OCI-LY1 (cell line): ENCODE data around the gene TSC22D4.

Experiments
- H2AFZ ChIP-seq: fragments of 200-600 bp; sonication (generic), shearing (Covaris generic); 2 replicates; pipeline ENCODE4 v1.6.0; 2014; ENCODE audit warnings: antibody characterized with exemption, mild to moderate bottlenecking, low read length
- H3F3A ChIP-seq: fragments of 200-600 bp; sonication (generic), shearing (Covaris generic); 2 replicates; pipeline ENCODE4 v1.6.0; 2014; ENCODE audit warnings: mild to moderate bottlenecking, antibody characterized with exemption, low read length, moderate library complexity; ENCODE audit not compliant: insufficient read depth
- H3K27ac ChIP-seq: fragments of 200-600 bp; sonication (generic); 2 replicates; pipeline ENCODE4 v1.5.1; 2014; ENCODE audit warnings: low read length, mixed run types, mild to moderate bottlenecking, low read depth; ENCODE audit not compliant: poor library complexity, severe bottlenecking
- H3K27me3 ChIP-seq: fragments of 200-600 bp; sonication (generic); 2 replicates; pipeline ENCODE4 v1.6.0; 2014; ENCODE audit warnings: antibody characterized with exemption, mild to moderate bottlenecking, low read length, moderate library complexity; ENCODE audit not compliant: insufficient read depth
- H3K36me3 ChIP-seq: fragments of 200-600 bp; sonication (generic); 2 replicates; pipeline ENCODE4 v1.6.1; 2014; ENCODE audit warnings: mild to moderate bottlenecking, antibody characterized with exemption, low read length, moderate library complexity, mixed read lengths; ENCODE audit not compliant: insufficient read depth
- H3K4me1 ChIP-seq: fragments of 200-600 bp; sonication (generic); 2 replicates; pipeline ENCODE4 v1.5.1; 2014; ENCODE audit warnings: mild to moderate bottlenecking, low read length, moderate library complexity; ENCODE audit not compliant: insufficient read depth, severe bottlenecking
- H3K4me2 ChIP-seq: fragments of 200-600 bp; sonication (generic), shearing (Covaris generic); 2 replicates; pipeline ENCODE4 v1.6.1; 2014; ENCODE audit warnings: low read length
- H3K4me3 ChIP-seq: fragments of 200-600 bp; sonication (generic); 2 replicates; pipeline ENCODE4 v1.5.1; 2014; ENCODE audit warnings: low read length, low read depth, mild to moderate bottlenecking, mixed read lengths; ENCODE audit not compliant: poor library complexity, severe bottlenecking
- H3K79me2 ChIP-seq: fragments of 200-600 bp; shearing (Covaris generic); 2 replicates; pipeline ENCODE4 v1.6.1; 2016; ENCODE audit warnings: mixed run types, low read length, mixed read lengths; ENCODE audit not compliant: insufficient read depth
- H3K9ac ChIP-seq: fragments of 200-600 bp; sonication (generic), shearing (Covaris generic); 2 replicates; pipeline ENCODE4 v1.6.1; 2014; ENCODE audit warnings: mild to moderate bottlenecking, low read length, mixed read lengths
- H3K9me2 ChIP-seq: fragments of 200-600 bp; sonication (generic), shearing (Covaris generic); 2 replicates; pipeline ENCODE4 v1.6.1; 2014; ENCODE audit warnings: low read depth, mild to moderate bottlenecking, low read length, mixed read lengths
- H3K9me3 ChIP-seq: fragments of 200-600 bp; shearing (Covaris generic); 2 replicates; pipeline ENCODE4 v1.6.1; 2014; ENCODE audit warnings: low read length, mixed read lengths
- H4K20me1 ChIP-seq: fragments of 200-600 bp; sonication (generic), shearing (Covaris generic); 2 replicates; pipeline ENCODE4 v1.6.0; 2016; ENCODE audit warnings: mild to moderate bottlenecking, low read length; ENCODE audit not compliant: insufficient read depth
- EZH2 ChIP-seq: fragments of 200-600 bp; sonication (generic), shearing (Covaris generic); IDR thresholded peaks from 2 replicates; pipeline ENCODE4 v1.8.0; 2017; ENCODE audit warnings: borderline replicate concordance, mixed run types, mild to moderate bottlenecking, antibody characterized with exemption, low read length, moderate library complexity, mixed read lengths
- TF ChIP-seq, protein P1 (sequence below): fragments of 200-600 bp; sonication (generic), shearing (Covaris generic); IDR thresholded peaks from 2 replicates; pipeline ENCODE4 v1.5.1; 2017; ENCODE audit warnings: mild to moderate bottlenecking, antibody characterized with exemption, low read length, moderate library complexity, mixed read lengths

TSC22D4 gene

DNA sequence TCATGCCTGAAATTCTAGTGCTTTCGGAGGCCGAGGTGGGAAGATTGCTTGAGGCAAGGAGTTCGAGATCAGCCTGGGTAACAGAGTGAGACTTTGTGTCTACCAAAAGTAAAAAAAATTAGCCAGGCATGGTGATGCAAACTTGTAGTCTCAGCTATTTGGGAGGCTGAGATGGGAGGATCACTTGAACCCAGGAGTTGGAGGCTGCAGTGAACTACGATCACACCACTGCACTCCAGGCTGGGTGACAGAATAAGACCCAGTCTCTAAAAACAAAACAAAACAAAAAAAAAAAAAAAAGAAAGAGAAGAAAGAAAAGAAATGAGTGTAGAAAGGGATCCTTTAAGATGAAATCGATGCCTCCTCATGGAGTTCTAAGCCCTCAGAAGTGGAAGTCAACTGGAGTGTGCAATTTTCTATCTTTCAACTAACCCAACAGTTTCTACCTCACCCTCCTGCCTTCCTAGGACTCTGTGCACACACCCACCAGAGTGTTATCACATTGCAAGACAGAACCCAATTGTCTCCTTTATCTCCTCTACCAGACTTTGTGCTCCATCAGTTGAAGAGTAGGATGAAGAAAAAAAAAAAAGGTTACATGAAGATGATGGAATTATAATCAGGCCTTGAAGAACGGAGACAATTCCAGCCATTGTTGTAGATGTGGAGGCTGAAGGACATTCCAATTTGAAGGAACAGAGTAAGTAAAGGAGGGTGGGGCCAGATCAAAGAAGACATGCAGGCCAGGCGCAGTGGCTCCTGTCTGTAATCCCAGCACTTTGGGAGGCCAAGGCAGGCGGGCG lies 31.6 kb upstream of the TSC22D4 start:
- Histone ChIP-seq H3K79me2 (no peaks in the 10 kb centered on the region), H3K9ac (no peak overlapping the region), H3K9me2 (no peaks in the 10 kb centered on the region), H2AFZ (no peak overlapping the region), H3K4me1 (no peaks in the 10 kb centered on the region), H3F3A (no peaks in the 10 kb centered on the region), H3K4me2 (no peak overlapping the region), H4K20me1 (no peaks in the 10 kb centered on the region), H3K9me3 (no peaks in the 10 kb centered on the region), H3K27me3 (peaks cover 10% of the 10 kb centered on the region; the same call in 1 of the 2 replicates), H3K27ac (no peak overlapping the region), H3K36me3 (no peaks in the 10 kb centered on the region), H3K4me3 (no peak overlapping the region)
- no peak for TF ChIP-seq EZH2
- TF ChIP-seq, protein P1, sequence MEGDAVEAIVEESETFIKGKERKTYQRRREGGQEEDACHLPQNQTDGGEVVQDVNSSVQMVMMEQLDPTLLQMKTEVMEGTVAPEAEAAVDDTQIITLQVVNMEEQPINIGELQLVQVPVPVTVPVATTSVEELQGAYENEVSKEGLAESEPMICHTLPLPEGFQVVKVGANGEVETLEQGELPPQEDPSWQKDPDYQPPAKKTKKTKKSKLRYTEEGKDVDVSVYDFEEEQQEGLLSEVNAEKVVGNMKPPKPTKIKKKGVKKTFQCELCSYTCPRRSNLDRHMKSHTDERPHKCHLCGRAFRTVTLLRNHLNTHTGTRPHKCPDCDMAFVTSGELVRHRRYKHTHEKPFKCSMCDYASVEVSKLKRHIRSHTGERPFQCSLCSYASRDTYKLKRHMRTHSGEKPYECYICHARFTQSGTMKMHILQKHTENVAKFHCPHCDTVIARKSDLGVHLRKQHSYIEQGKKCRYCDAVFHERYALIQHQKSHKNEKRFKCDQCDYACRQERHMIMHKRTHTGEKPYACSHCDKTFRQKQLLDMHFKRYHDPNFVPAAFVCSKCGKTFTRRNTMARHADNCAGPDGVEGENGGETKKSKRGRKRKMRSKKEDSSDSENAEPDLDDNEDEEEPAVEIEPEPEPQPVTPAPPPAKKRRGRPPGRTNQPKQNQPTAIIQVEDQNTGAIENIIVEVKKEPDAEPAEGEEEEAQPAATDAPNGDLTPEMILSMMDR = no peak

- peaks cover 17% of the 10 kb centered on the region for H3K27me3 ChIP-seq
- H2AFZ ChIP-seq = no peak overlapping the region
- no peaks in the 10 kb centered on the region for H3F3A ChIP-seq
- no peak overlapping the region for H3K9ac ChIP-seq
- H3K9me3 ChIP-seq = no peaks in the 10 kb centered on the region
- H3K4me1 ChIP-seq = no peaks in the 10 kb centered on the region
- H3K36me3 ChIP-seq = no peaks in the 10 kb centered on the region
- H3K4me3 ChIP-seq = no peak overlapping the region
- H3K27ac ChIP-seq = no peak overlapping the region
- H3K9me2 ChIP-seq = no peaks in the 10 kb centered on the region
- H3K4me2 ChIP-seq = no peak overlapping the region
- no peaks in the 10 kb centered on the region for H3K79me2 ChIP-seq
- H4K20me1 ChIP-seq = no peaks in the 10 kb centered on the region
- no peak for TF ChIP-seq EZH2
- TF ChIP-seq, protein P1 = no peak
These were observed 30.2 kb upstream of the TSC22D4 start for GRCh38 chr7:100509231-100509630.

- Histone ChIP-seq H3K36me3 (no peaks in the 10 kb centered on the region), H3K27me3 (peaks cover 12% of the 10 kb centered on the region), H4K20me1 (no peaks in the 10 kb centered on the region), H3K4me1 (no peaks in the 10 kb centered on the region), H3F3A (no peaks in the 10 kb centered on the region), H2AFZ (no peak overlapping the region), H3K9ac (no peak overlapping the region), H3K79me2 (no peaks in the 10 kb centered on the region), H3K4me3 (no peak overlapping the region), H3K27ac (no peak overlapping the region), H3K9me2 (no peaks in the 10 kb centered on the region), H3K4me2 (no peak overlapping the region), H3K9me3 (no peaks in the 10 kb centered on the region)
- TF ChIP-seq, protein P1 = no peak
- no peak for TF ChIP-seq EZH2
These were observed 27.4 kb upstream of the TSC22D4 start for GRCh38 chr7:100506356-100506923.
